ENCODE measurements around the gene PALLD. TPM values are rescaled to one million over a fixed set of nuclear protein-coding genes. Genes with fewer than 3 reads are reported as not detected.
"Not testable (repeated sequence)": the region's sequence is repeated elsewhere in the genome, so short reads cannot be mapped to it uniquely, and the experiment has no call there.

Gene PALLD
- polyA plus RNA-seq, 5 donors: 55.6 to 90.3 (median 82.1) TPM

- DNase-seq: no peak
Observed at GRCh38 chr4:168900080-168900479, 403.2 kb downstream of the PALLD start.

GRCh38 chr4:168907119-168907698, 410.4 kb downstream of the PALLD start:
- no peak for DNase-seq

GRCh38 chr4:168908093-168908492, 411.2 kb downstream of the PALLD start:
- no peak for DNase-seq

- DNase-seq: peak; percentile 23 to 36
Observed at GRCh38 chr4:168908851-168909273, 412.0 kb downstream of the PALLD start.

GRCh38 chr4:168914095-168914494, 417.2 kb downstream of the PALLD start:
- DNase-seq: no peak

- peak; percentile 38 to 53 for DNase-seq
Observed at GRCh38 chr4:168917138-168917779, 420.4 kb downstream of the PALLD start.

- DNase-seq: no peak
Observed at GRCh38 chr4:168919706-168920324, 423.0 kb downstream of the PALLD start.

GRCh38 chr4:168920441-168921065, 423.7 kb downstream of the PALLD start:
- DNase-seq: no peak

GRCh38 chr4:168923526-168924194, 426.8 kb downstream of the PALLD start:
- DNase-seq: peak; percentile 53 to 65

- no peak for DNase-seq
Observed at GRCh38 chr4:168924667-168925066, 427.8 kb downstream of the PALLD start.

- DNase-seq: no peak
Observed at GRCh38 chr4:168925789-168926490, 429.1 kb downstream of the PALLD start.

- DNase-seq: no peak
Observed at GRCh38 chr4:168928346-168928745, 431.5 kb downstream of the PALLD start.

- no peak for DNase-seq
Observed at GRCh38 chr4:168928875-168929274, 432.0 kb downstream of the PALLD start.

- no peak for DNase-seq
Observed at GRCh38 chr4:168930413-168931196, 433.8 kb downstream of the PALLD start.

GRCh38 chr4:168931215-168931650, 434.4 kb downstream of the PALLD start:
- no peak for DNase-seq

- no peak for DNase-seq
Observed at GRCh38 chr4:168932138-168932537, 435.3 kb downstream of the PALLD start.

GRCh38 chr4:168933423-168933822, 436.6 kb downstream of the PALLD start:
- DNase-seq: no peak

GRCh38 chr4:168937473-168937872, 440.6 kb downstream of the PALLD start:
- not testable (repeated sequence) for DNase-seq

- DNase-seq: no peak
Observed at GRCh38 chr4:168942985-168943384, 446.1 kb downstream of the PALLD start.

GRCh38 chr4:168945291-168945690, 448.4 kb downstream of the PALLD start:
- no peak for DNase-seq

- DNase-seq: not testable (repeated sequence)
Observed at GRCh38 chr4:168952821-168953246, 456.0 kb downstream of the PALLD start.
